Liver (tissue), 9 donors: ENCODE results near the gene RAB3B. TPM values are rescaled to one million over a fixed set of nuclear protein-coding genes. Genes with fewer than 3 reads are reported as not detected.
A peak's percentile ranks its signal among the peaks of the same experiment; 100 is the strongest.

Experiments used
- DNase-seq: peaks from one replicate; pipeline ENCODE4 v3.0.0-alpha.2; 2017; ENCODE audit warnings: low spot score
- H3K27ac ChIP-seq, 2 donors: one replicate each; pipeline ENCODE4 v1.7.0; 2013; ENCODE audit warnings: inconsistent platforms in 2 of 2, low read length in 2 of 2, control low read depth in 1 of 2, low read depth in 1 of 2, mild to moderate bottlenecking in 1 of 2
- H3K27me3 ChIP-seq, 4 donors: one replicate each; pipeline versions ENCODE4 v1.6.1 to v1.7.0; 2013; ENCODE audit warnings: low read length in 3 of 4, inconsistent platforms in 1 of 4, mild to moderate bottlenecking in 1 of 4, moderate library complexity in 1 of 4; ENCODE audit not compliant: control insufficient read depth in 4 of 4, insufficient read depth in 4 of 4
- H3K36me3 ChIP-seq, 4 donors: one replicate each; pipeline versions ENCODE4 v1.6.1 to v1.7.0; 2013; ENCODE audit warnings: low read length in 3 of 4, mild to moderate bottlenecking in 3 of 4, low read depth in 1 of 4, moderate library complexity in 1 of 4; ENCODE audit not compliant: control insufficient read depth in 4 of 4, insufficient read depth in 3 of 4
- H3K4me1 ChIP-seq, 4 donors: one replicate each; pipeline versions ENCODE4 v1.6.1 to v1.7.0; 2013; ENCODE audit warnings: low read length in 3 of 4, mild to moderate bottlenecking in 3 of 4, moderate library complexity in 1 of 4; ENCODE audit not compliant: control insufficient read depth in 4 of 4, insufficient read depth in 4 of 4
- H3K4me3 ChIP-seq, 3 donors: one replicate each; pipeline versions ENCODE4 v1.6.1 to v1.7.0; 2013; ENCODE audit warnings: low read length in 3 of 3, control low read depth in 1 of 3, low read depth in 1 of 3, mild to moderate bottlenecking in 1 of 3
- H3K9ac ChIP-seq, 2 donors: one replicate each; pipeline ENCODE4 v1.7.0; 2013; ENCODE audit warnings: low read length in 2 of 2, mild to moderate bottlenecking in 2 of 2, moderate library complexity in 2 of 2, control low read depth in 1 of 2, low read depth in 1 of 2
- H3K9me3 ChIP-seq, 4 donors: one replicate each; pipeline versions ENCODE4 v1.6.1 to v1.7.0; 2013; ENCODE audit warnings: low read length in 3 of 4; ENCODE audit not compliant: control insufficient read depth in 4 of 4
- EGR1 ChIP-seq, 2 donors: IDR thresholded peaks; 2 replicates each; pipeline ENCODE4 v1.6.1; 2016 to 2018; ENCODE audit warnings: antibody characterized with exemption in 2 of 2, low read depth in 2 of 2
- FOXA1 ChIP-seq: IDR thresholded peaks from 2 replicates; pipeline ENCODE4 v1.6.1; 2016; ENCODE audit warnings: antibody characterized with exemption
- FOXA2 ChIP-seq: IDR thresholded peaks from 2 replicates; pipeline ENCODE4 v1.6.1; 2016; ENCODE audit warnings: antibody characterized with exemption
- GABPA ChIP-seq, 2 donors: IDR thresholded peaks in 1 of 2; conservative IDR thresholded peaks in 1 of 2; 2 replicates each; pipeline ENCODE4 v1.6.1; 2016; ENCODE audit warnings: antibody characterized with exemption in 2 of 2, mild to moderate bottlenecking in 1 of 2, moderate library complexity in 1 of 2
- HNF4A ChIP-seq, 2 donors: conservative IDR thresholded peaks; 2 replicates each; pipeline ENCODE4 v1.6.1; 2016; ENCODE audit warnings: antibody characterized with exemption in 2 of 2, mild to moderate bottlenecking in 2 of 2
- HNF4G ChIP-seq: IDR thresholded peaks from 2 replicates; pipeline ENCODE4 v1.6.1; 2016; ENCODE audit warnings: antibody characterized with exemption
- JUND ChIP-seq, 2 donors: IDR thresholded peaks; 2 replicates each; pipeline ENCODE4 v1.6.1; 2016; ENCODE audit warnings: antibody characterized with exemption in 2 of 2
- NR2F2 ChIP-seq: IDR thresholded peaks from 2 replicates; pipeline ENCODE4 v1.6.1; 2016; ENCODE audit warnings: antibody characterized with exemption
- RAD21 ChIP-seq, 2 donors: IDR thresholded peaks; 2 replicates each; pipeline ENCODE4 v1.6.1; 2016; ENCODE audit warnings: antibody characterized with exemption in 2 of 2, mild to moderate bottlenecking in 2 of 2
- SP1 ChIP-seq: IDR thresholded peaks from 2 replicates; pipeline ENCODE4 v1.6.1; 2018; ENCODE audit warnings: antibody characterized with exemption, mild to moderate bottlenecking
- TAF1 ChIP-seq: conservative IDR thresholded peaks from 2 replicates; pipeline ENCODE4 v1.6.1; 2016; ENCODE audit warnings: antibody characterized with exemption, mild to moderate bottlenecking
- YY1 ChIP-seq: IDR thresholded peaks from 2 replicates; pipeline ENCODE4 v1.6.1; 2016; ENCODE audit warnings: antibody characterized with exemption, mild to moderate bottlenecking
- WGBS: extraction: QIAGEN DNeasy Blood & Tissue Kit; methylation state at CpG from one replicate; pipeline ENCODE4 v1.1.7; 2013; 5-methylcytosine and 5-hydroxymethylcytosine counted together
- polyA plus RNA-seq, 2 donors: library from polyadenylated mRNA; stranded (reverse) in 1 of 2; unstranded in 1 of 2; fragments of 200-250 nt in 1 of 2; fragments of >200 nt in 1 of 2; fragmentation: Nextera tagmentation in 1 of 2; extraction: Ambion mirVana in 1 of 2; gene quantifications; one replicate each; pipeline versions ENCODE4 v1.2.1 to v1.2.3, GENCODE V29; 2013 to 2015
- total RNA-seq, 2 donors: library from RNA; depleted of rRNA; stranded (reverse); fragments of >200 nt; gene quantifications; one replicate each; pipeline ENCODE4 v1.2.3, GENCODE V29; 2014
- TF ChIP-seq, protein P1 (sequence below): fragments of 150-350 bp; IDR thresholded peaks from 2 replicates; pipeline ENCODE4 v1.5.1; 2017; ENCODE audit warnings: improper control_type of control experiment, low read depth, low read length; ENCODE audit not compliant: missing input control
- TF ChIP-seq, protein P2 (sequence below): IDR thresholded peaks from 2 replicates; pipeline ENCODE4 v1.6.1; 2016; ENCODE audit warnings: antibody characterized with exemption
- TF ChIP-seq, protein P3 (sequence below): IDR thresholded peaks from 2 replicates; pipeline ENCODE4 v1.6.1; 2016; ENCODE audit warnings: antibody characterized with exemption
- TF ChIP-seq, protein P4 (sequence below): IDR thresholded peaks from 2 replicates; pipeline ENCODE4 v1.6.1; 2016; ENCODE audit warnings: antibody characterized with exemption
- TF ChIP-seq, protein P5 (sequence below): IDR thresholded peaks from 2 replicates; pipeline ENCODE4 v1.6.1; 2016; ENCODE audit warnings: antibody characterized with exemption, mild to moderate bottlenecking
- donor health status: healthy.
- donor health status: healthy.
- donor health status: healthy.
- donor health status: healthy.
- donor health status: healthy.

The RAB3B gene
- total and polyA plus RNA-seq, 4 donors: 0.17 to 5.4 (median 0.32) TPM

DNA sequence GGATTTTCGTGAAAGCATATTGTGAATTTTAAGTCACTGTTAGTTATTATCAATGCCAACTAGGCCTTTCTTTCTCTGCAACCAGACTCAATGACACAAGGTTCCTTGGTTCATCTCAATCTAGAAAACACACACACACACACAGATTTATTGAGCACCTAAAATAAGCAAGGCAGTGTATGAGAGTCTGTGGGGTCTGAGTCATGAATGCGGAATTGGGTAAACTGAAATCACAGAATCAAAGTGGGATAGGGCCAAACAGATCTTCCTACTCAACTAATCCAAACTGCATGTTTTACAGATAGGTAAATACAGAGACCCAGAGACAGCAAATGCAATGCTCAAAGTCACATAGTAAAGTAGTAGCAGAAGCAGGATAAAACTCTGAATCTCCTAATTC lies 63.5 kb downstream of the RAB3B start:
- no peaks in the 10 kb centered on the region for H3K9me3 ChIP-seq
- no peaks in the 10 kb centered on the region for H3K36me3 ChIP-seq
- WGBS: 88% methylated on average over 2 of the region's 2 CpGs
- TF ChIP-seq JUND (IDR thresholded peaks at IDR 0.05) (no peak), GABPA (IDR thresholded peaks at IDR 0.05 in 1 of 2, conservative IDR thresholded peaks at IDR 0.05 in 1 of 2) (no peak), FOXA2 (no peak), HNF4A (conservative IDR thresholded peaks at IDR 0.05) (no peak), YY1 (no peak), RAD21 (IDR thresholded peaks at IDR 0.05) (no peak), EGR1 (IDR thresholded peaks at IDR 0.05; ENCODE audit: low read depth in 2 of 2) (no peak)
- TF ChIP-seq, protein P1, sequence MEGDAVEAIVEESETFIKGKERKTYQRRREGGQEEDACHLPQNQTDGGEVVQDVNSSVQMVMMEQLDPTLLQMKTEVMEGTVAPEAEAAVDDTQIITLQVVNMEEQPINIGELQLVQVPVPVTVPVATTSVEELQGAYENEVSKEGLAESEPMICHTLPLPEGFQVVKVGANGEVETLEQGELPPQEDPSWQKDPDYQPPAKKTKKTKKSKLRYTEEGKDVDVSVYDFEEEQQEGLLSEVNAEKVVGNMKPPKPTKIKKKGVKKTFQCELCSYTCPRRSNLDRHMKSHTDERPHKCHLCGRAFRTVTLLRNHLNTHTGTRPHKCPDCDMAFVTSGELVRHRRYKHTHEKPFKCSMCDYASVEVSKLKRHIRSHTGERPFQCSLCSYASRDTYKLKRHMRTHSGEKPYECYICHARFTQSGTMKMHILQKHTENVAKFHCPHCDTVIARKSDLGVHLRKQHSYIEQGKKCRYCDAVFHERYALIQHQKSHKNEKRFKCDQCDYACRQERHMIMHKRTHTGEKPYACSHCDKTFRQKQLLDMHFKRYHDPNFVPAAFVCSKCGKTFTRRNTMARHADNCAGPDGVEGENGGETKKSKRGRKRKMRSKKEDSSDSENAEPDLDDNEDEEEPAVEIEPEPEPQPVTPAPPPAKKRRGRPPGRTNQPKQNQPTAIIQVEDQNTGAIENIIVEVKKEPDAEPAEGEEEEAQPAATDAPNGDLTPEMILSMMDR: no peak
- TF ChIP-seq, protein P2, sequence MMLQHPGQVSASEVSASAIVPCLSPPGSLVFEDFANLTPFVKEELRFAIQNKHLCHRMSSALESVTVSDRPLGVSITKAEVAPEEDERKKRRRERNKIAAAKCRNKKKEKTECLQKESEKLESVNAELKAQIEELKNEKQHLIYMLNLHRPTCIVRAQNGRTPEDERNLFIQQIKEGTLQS: no peak
- TF ChIP-seq, protein P3, sequence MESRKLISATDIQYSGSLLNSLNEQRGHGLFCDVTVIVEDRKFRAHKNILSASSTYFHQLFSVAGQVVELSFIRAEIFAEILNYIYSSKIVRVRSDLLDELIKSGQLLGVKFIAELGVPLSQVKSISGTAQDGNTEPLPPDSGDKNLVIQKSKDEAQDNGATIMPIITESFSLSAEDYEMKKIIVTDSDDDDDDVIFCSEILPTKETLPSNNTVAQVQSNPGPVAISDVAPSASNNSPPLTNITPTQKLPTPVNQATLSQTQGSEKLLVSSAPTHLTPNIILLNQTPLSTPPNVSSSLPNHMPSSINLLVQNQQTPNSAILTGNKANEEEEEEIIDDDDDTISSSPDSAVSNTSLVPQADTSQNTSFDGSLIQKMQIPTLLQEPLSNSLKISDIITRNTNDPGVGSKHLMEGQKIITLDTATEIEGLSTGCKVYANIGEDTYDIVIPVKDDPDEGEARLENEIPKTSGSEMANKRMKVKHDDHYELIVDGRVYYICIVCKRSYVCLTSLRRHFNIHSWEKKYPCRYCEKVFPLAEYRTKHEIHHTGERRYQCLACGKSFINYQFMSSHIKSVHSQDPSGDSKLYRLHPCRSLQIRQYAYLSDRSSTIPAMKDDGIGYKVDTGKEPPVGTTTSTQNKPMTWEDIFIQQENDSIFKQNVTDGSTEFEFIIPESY: no peak
- H3K27me3 ChIP-seq: no peaks in the 10 kb centered on the region
- no peak overlapping the region for H3K9ac ChIP-seq
- H3K27ac ChIP-seq: no peak overlapping the region
- no peaks in the 10 kb centered on the region for H3K4me1 ChIP-seq
- no peak for DNase-seq
- H3K4me3 ChIP-seq: no peak overlapping the region

DNA sequence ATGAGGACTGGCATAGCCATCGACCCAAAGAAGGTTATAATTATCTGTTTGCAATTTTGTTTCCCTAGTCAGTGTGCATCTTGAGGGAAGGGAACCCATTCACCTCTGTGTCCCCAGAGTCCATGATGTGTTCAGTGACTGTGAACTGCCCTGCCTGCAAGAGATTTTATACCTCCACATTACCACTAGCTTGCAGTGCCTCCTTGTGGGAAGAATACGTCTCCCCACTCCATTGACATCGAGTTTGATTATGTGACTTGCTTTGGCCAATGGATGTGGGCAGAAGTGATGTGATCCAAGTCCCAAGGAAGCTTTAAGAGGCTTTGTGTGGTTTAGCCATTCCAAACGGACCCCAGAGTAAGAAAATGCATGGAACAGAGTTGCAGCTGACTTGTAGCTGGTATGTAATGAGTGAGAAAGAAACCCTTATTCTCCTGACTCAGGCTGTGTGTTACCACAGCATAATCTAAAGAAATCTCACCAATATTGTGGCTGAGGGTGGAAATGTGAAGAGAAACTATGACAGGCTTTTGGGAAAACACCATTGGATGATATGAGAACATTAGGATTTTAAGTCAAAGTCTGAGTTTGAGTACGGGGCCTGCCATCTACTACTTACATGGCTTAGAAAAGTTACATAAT lies 64.2 kb downstream of the RAB3B start:
- no peaks in the 10 kb centered on the region for H3K36me3 ChIP-seq
- DNase-seq: no peak
- WGBS: 71% methylated on average over 5 of the region's 5 CpGs
- peak in 1 of 2 donors; percentile 40 for TF ChIP-seq RAD21 (IDR thresholded peaks at IDR 0.05)
- TF ChIP-seq, protein P4, sequence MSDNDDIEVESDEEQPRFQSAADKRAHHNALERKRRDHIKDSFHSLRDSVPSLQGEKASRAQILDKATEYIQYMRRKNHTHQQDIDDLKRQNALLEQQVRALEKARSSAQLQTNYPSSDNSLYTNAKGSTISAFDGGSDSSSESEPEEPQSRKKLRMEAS: no peak
- H3K27me3 ChIP-seq: no peaks in the 10 kb centered on the region
- no peak overlapping the region for H3K27ac ChIP-seq
- H3K4me3 ChIP-seq: no peak overlapping the region
- H3K9ac ChIP-seq: no peak overlapping the region
- no peaks in the 10 kb centered on the region for H3K9me3 ChIP-seq
- no peaks in the 10 kb centered on the region for H3K4me1 ChIP-seq

DNA sequence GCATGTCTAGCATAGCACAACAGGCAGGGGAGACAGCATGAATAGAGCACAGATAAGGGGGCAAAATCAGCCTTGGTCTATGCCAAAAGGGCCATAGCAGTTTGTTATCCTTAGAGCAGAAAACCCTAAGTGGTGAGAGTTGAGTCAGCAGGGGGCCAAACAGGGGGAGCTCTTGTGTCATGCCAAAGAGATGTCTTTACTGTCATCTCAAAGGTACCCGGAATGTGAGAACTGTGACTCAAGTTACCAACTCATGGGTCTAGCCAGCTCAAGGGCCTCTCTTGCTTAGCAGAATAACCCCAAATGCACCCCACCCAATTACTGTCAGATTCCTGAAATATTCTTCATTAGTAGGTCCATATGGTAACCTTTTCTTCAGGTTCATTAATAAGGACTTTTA lies 66.0 kb downstream of the RAB3B start:
- Histone ChIP-seq H3K9ac (no peak overlapping the region), H3K9me3 (no peaks in the 10 kb centered on the region), H3K4me3 (no peak overlapping the region), H3K36me3 (no peaks in the 10 kb centered on the region), H3K27me3 (no peaks in the 10 kb centered on the region), H3K27ac (no peak overlapping the region), H3K4me1 (no peaks in the 10 kb centered on the region)
- 71% methylated on average over 1 of the region's 1 CpG for WGBS
- no peak for DNase-seq
- TF ChIP-seq GABPA (IDR thresholded peaks at IDR 0.05 in 1 of 2, conservative IDR thresholded peaks at IDR 0.05 in 1 of 2): no peak
- TF ChIP-seq, protein P3: no peak
- no peak for TF ChIP-seq FOXA1
- no peak for TF ChIP-seq EGR1 (IDR thresholded peaks at IDR 0.05; ENCODE audit: low read depth in 2 of 2)
- TF ChIP-seq TAF1: no peak
- no peak for TF ChIP-seq FOXA2
- no peak for TF ChIP-seq NR2F2
- TF ChIP-seq SP1: no peak
- TF ChIP-seq HNF4G: no peak
- TF ChIP-seq, protein P5, sequence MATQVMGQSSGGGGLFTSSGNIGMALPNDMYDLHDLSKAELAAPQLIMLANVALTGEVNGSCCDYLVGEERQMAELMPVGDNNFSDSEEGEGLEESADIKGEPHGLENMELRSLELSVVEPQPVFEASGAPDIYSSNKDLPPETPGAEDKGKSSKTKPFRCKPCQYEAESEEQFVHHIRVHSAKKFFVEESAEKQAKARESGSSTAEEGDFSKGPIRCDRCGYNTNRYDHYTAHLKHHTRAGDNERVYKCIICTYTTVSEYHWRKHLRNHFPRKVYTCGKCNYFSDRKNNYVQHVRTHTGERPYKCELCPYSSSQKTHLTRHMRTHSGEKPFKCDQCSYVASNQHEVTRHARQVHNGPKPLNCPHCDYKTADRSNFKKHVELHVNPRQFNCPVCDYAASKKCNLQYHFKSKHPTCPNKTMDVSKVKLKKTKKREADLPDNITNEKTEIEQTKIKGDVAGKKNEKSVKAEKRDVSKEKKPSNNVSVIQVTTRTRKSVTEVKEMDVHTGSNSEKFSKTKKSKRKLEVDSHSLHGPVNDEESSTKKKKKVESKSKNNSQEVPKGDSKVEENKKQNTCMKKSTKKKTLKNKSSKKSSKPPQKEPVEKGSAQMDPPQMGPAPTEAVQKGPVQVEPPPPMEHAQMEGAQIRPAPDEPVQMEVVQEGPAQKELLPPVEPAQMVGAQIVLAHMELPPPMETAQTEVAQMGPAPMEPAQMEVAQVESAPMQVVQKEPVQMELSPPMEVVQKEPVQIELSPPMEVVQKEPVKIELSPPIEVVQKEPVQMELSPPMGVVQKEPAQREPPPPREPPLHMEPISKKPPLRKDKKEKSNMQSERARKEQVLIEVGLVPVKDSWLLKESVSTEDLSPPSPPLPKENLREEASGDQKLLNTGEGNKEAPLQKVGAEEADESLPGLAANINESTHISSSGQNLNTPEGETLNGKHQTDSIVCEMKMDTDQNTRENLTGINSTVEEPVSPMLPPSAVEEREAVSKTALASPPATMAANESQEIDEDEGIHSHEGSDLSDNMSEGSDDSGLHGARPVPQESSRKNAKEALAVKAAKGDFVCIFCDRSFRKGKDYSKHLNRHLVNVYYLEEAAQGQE: no peak
- no peak for TF ChIP-seq HNF4A (conservative IDR thresholded peaks at IDR 0.05)
- no peak for TF ChIP-seq YY1
- TF ChIP-seq, protein P4: no peak
